Keratinocyte (primary cell): ENCODE results near the gene CMKLR1.

Experiments
- CTCF ChIP-seq, 3 experiments: IDR thresholded peaks in 1 of 3; conservative IDR thresholded peaks in 1 of 3; optimal IDR thresholded peaks in 1 of 3; 2 replicates in 2 of 3; 3 replicates in 1 of 3; pipeline versions ENCODE3 to v1.5.1; 2011; ENCODE audit warnings: low read length in 3 of 3, mild to moderate bottlenecking in 3 of 3, moderate library complexity in 2 of 3, control low read depth in 1 of 3, inconsistent platforms in 1 of 3; ENCODE audit not compliant: insufficient read depth in 2 of 3; ENCODE audit errors: extremely low read depth in 1 of 3
- EZH2 ChIP-seq: IDR thresholded peaks from one replicate; pipeline ENCODE4 v1.6.1; 2012; ENCODE audit warnings: inconsistent platforms, mild to moderate bottlenecking, low read length, moderate library complexity

- TF ChIP-seq CTCF (optimal IDR thresholded peaks at IDR 0.05 in 1 of 3, IDR thresholded peaks at IDR 0.05 in 1 of 3, conservative IDR thresholded peaks at IDR 0.05 in 1 of 3; ENCODE audit: extremely low read depth in 1 of 3, insufficient read depth in 2 of 3, low read length in 3 of 3): no peak
- TF ChIP-seq EZH2: no peak
Measured at GRCh38 chr12:108241986-108242703, 97.0 kb downstream of the CMKLR1 start.
